Esophagus muscularis mucosa (tissue), 4 donors: ENCODE results near the gene TRAF3IP3.

Experiments used
- EP300 ChIP-seq: sonication (generic); formaldehyde crosslinking; IDR thresholded peaks from one replicate; pipeline ENCODE4 v1.6.1; 2017; ENCODE audit warnings: antibody characterized with exemption
- POLR2A ChIP-seq: fragments of 450-650 bp; IDR thresholded peaks from one replicate; pipeline ENCODE4 v1.6.1; 2017; ENCODE audit warnings: antibody characterized with exemption, moderate library complexity, mild to moderate bottlenecking, low read depth
- POLR2AphosphoS5 ChIP-seq, 2 donors: sonication (generic); formaldehyde crosslinking; IDR thresholded peaks; one replicate each; pipeline ENCODE4 v1.6.1; 2017; ENCODE audit warnings: antibody characterized with exemption in 2 of 2
- TF ChIP-seq, protein P1 (sequence below), 3 experiments: fragments of 200-600 bp in 2 of 3; fragments of 450-650 bp in 1 of 3; sonication (generic) in 2 of 3; IDR thresholded peaks; one replicate each; pipeline ENCODE4 v1.5.1; 2017 to 2019; ENCODE audit warnings: antibody characterized with exemption in 3 of 3, mild to moderate bottlenecking in 2 of 3, moderate library complexity in 1 of 3

DNA sequence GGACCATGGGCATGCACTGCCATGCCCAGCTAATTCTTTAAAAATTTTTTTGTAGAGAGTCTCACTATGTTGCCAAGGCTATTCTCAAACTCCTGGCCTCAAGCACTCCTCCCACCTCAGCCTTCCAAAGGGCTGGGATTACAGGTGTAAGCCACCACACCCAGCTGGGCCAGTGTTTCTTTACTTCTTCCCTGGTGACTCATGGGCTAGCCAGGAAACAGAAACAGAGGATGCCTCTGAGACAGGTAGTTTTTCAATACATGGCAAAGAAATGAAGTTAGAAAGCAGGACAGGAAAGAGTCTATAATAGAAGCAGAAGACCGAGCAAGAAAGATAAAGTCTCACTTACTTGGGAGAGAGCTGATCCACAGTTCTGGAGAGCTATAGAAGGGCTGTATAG lies 36.1 kb downstream of the TRAF3IP3 start:
- TF ChIP-seq, protein P1, sequence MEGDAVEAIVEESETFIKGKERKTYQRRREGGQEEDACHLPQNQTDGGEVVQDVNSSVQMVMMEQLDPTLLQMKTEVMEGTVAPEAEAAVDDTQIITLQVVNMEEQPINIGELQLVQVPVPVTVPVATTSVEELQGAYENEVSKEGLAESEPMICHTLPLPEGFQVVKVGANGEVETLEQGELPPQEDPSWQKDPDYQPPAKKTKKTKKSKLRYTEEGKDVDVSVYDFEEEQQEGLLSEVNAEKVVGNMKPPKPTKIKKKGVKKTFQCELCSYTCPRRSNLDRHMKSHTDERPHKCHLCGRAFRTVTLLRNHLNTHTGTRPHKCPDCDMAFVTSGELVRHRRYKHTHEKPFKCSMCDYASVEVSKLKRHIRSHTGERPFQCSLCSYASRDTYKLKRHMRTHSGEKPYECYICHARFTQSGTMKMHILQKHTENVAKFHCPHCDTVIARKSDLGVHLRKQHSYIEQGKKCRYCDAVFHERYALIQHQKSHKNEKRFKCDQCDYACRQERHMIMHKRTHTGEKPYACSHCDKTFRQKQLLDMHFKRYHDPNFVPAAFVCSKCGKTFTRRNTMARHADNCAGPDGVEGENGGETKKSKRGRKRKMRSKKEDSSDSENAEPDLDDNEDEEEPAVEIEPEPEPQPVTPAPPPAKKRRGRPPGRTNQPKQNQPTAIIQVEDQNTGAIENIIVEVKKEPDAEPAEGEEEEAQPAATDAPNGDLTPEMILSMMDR (IDR thresholded peaks at IDR 0.05) = no peak
- TF ChIP-seq POLR2A (no peak), POLR2AphosphoS5 (IDR thresholded peaks at IDR 0.05) (no peak), EP300 (no peak)
